ENCODE data around the gene BICDL1. TPM values are rescaled to one million over a fixed set of nuclear protein-coding genes. Genes with fewer than 3 reads are reported as not detected.

Gene BICDL1
- total RNA-seq, 4 donors from 2014 or later = 19.7 to 66.7 (median 44.1) TPM

DNA sequence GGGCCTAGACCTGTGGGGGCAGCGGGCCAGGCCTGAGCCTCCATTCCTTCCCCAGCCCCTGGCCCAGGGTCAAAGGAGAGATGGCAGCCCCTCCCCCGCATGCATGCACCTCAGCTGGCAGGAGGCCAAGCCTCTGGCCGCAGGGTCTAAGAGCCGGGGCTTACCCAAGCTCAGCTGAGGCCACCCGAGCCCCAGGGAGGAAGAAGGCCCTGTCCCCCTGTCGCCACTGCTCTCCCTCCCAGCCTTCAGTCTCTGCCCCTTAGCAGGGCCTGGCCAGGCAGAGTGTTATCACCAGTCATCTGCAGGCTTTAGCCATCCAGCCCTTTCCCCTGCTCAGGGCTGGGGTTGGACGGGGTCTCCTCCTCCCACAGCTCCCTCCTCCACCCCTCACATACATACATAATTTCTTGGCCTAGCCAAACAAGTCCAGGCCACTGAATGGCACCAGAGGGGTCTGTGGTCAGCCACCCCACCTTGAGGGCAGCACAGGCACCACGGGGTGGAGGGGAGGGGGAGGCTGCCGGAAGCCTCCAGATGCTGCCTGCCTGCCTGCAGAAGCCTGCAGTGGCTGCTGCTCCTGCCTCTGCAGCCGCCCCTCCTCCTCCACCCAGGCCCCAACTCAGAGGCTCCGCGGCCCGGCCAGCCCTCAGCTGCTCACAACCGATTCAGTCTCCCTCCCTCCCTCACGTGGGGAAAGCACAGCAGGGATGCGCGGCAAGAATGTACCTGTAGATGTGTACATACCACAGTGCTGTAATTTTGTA lies 104.7 kb downstream of the BICDL1 start:
- H3K27ac ChIP-seq = no peak overlapping the region
- no peak overlapping the region for H3K4me3 ChIP-seq
- 59 to 60% methylated on average over 9 to 10 of the region's 17 CpGs for WGBS, 2 donors
- DNase-seq = no peak
- H3K27me3 ChIP-seq = no peaks in the 10 kb centered on the region
- H3K9me3 ChIP-seq = no peaks in the 10 kb centered on the region
- peaks cover 24 to 93% (median 28%) of the 10 kb centered on the region in 3 donors for H3K36me3 ChIP-seq
- H3K4me1 ChIP-seq = peaks cover 0 to 12% (median 0%) of the 10 kb centered on the region in 3 donors
- TF ChIP-seq POLR2A (IDR thresholded peaks at IDR 0.05) = no peak
- TF ChIP-seq, protein P1, sequence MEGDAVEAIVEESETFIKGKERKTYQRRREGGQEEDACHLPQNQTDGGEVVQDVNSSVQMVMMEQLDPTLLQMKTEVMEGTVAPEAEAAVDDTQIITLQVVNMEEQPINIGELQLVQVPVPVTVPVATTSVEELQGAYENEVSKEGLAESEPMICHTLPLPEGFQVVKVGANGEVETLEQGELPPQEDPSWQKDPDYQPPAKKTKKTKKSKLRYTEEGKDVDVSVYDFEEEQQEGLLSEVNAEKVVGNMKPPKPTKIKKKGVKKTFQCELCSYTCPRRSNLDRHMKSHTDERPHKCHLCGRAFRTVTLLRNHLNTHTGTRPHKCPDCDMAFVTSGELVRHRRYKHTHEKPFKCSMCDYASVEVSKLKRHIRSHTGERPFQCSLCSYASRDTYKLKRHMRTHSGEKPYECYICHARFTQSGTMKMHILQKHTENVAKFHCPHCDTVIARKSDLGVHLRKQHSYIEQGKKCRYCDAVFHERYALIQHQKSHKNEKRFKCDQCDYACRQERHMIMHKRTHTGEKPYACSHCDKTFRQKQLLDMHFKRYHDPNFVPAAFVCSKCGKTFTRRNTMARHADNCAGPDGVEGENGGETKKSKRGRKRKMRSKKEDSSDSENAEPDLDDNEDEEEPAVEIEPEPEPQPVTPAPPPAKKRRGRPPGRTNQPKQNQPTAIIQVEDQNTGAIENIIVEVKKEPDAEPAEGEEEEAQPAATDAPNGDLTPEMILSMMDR (IDR thresholded peaks at IDR 0.05) = no peak
- intact Hi-C loops (cut with DNase I) = no loop called here

DNA sequence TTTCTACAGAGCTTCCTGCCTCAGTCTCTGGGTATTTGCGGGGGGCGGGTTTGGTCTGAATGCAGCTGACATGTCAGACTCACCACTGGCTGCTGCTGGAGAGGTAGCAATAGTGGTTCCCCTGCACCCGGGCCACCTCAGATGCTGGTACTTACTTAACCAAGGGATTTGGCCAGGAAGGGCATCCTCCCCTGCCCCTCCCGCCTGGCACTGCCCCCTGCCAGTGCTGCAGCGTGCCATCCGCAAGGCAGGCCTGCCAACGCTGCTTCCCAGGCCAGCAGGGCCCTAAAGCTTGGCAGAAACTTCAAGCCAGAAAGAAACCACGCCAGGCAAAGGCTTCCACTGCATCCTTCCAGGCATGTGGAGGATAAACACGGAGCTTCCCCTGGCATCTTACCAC lies 105.4 kb downstream of the BICDL1 start:
- no peak for TF ChIP-seq POLR2A (IDR thresholded peaks at IDR 0.05)
- TF ChIP-seq, protein P1 (IDR thresholded peaks at IDR 0.05) = no peak
- H3K27me3 ChIP-seq = no peaks in the 10 kb centered on the region
- intact Hi-C loops (cut with DNase I) = no loop called here
- no peak overlapping the region for H3K4me3 ChIP-seq
- no peaks in the 10 kb centered on the region for H3K9me3 ChIP-seq
- DNase-seq = no peak
- H3K4me1 ChIP-seq = peaks cover 0 to 17% (median 0%) of the 10 kb centered on the region in 3 donors
- H3K27ac ChIP-seq = no peak overlapping the region
- WGBS, 2 donors = 65 to 82% methylated on average over 2 to 3 of the region's 9 CpGs
- H3K36me3 ChIP-seq = peaks cover 29 to 100% (median 35%) of the 10 kb centered on the region in 3 donors

DNA sequence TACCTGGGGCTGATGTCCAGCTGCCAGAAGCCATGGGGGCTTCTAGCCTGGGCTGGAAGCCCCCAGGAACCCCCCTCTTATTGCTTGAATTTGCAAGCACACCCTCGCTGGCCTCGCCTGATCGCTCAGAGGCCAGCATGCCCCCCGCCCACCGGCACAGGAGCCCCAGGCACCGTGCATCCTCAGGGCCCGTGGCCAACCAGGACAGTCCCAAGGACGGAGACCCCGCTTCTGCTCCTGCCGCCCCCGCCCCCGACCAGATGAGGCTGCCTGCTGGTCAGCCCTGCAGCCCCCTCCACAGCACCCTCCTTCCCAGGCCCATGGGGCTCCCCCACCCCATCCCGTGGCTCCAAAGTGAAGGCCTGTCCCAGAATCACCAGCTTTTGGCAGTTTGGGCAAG lies 106.3 kb downstream of the BICDL1 start:
- Histone ChIP-seq H3K36me3 (peaks cover 29 to 100% (median 36%) of the 10 kb centered on the region in 3 donors), H3K9me3 (no peaks in the 10 kb centered on the region), H3K4me3 (no peak overlapping the region), H3K4me1 (peaks cover 3 to 26% (median 7%) of the 10 kb centered on the region in 3 donors), H3K27me3 (no peaks in the 10 kb centered on the region), H3K27ac (no peak overlapping the region)
- TF ChIP-seq, protein P1 (IDR thresholded peaks at IDR 0.05) = no peak
- TF ChIP-seq POLR2A (IDR thresholded peaks at IDR 0.05) = no peak
- DNase-seq = no peak
- WGBS, 2 donors = 83% methylated on average over 1 of the region's 13 CpGs; no CpG with 5 or more reads in 1 of the 2 donors
- intact Hi-C loops (cut with DNase I) = no loop called here

DNA sequence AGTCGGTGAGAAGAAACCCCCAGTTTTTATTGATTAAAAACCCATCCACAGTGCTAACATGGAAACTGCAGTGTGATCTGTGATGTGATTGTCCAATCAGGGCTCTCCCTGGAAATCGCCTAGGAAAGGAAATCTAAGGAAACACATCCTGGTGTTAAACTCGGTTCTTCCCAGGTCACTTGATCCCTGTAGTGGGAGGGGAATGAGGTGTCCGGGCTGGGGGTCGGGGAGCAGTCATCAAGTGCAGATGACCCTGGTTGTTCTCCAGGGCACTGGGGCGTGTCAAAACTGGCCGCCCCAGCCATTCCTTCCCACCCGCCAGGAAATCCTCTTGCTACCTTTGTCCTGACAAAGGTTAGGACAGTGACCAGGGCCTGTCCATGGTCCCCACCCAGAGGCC lies 106.7 kb downstream of the BICDL1 start:
- Histone ChIP-seq H3K27me3 (no peaks in the 10 kb centered on the region), H3K9me3 (no peaks in the 10 kb centered on the region), H3K4me1 (peaks cover 7 to 30% (median 11%) of the 10 kb centered on the region in 3 donors), H3K4me3 (no peak overlapping the region), H3K36me3 (peaks cover 29 to 100% (median 38%) of the 10 kb centered on the region in 3 donors), H3K27ac (no peak overlapping the region)
- intact Hi-C loops (cut with DNase I) = no loop called here
- DNase-seq = no peak
- WGBS, 2 donors = 81 to 100% methylated on average over 1 to 8 of the region's 8 CpGs
- no peak for TF ChIP-seq POLR2A (IDR thresholded peaks at IDR 0.05)
- TF ChIP-seq, protein P1 (IDR thresholded peaks at IDR 0.05) = no peak

DNA sequence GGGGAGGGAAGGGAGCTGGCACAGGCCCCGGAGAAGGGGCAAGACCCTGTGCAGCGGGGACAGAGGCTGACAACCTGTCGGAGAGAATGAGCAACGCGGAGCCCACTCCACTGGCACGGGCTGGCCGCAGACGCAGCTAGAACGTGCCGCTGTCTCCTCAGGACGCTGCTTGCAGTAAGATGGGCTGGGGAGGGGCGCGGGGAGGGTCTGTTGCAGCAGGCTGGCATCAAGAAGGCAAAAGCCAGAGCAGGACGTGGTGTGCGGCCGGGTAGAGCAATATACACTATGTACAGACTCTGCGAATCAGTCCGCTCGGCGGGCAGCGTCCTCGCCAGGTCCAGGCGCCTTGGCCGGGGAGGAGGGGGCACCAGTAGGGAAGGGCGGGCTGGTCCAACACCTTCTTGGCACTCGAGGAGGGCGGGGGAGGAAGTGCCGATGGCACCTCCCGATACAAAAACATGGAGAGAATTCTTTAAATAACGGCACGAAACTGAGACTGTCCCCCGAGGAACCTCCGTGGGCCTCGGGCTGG lies 107.7 kb downstream of the BICDL1 start:
- Histone ChIP-seq H3K27me3 (no peaks in the 10 kb centered on the region), H3K9me3 (no peaks in the 10 kb centered on the region), H3K4me3 (no peak overlapping the region), H3K4me1 (peaks cover 17 to 40% (median 21%) of the 10 kb centered on the region in 3 donors), H3K36me3 (peaks cover 29 to 100% (median 44%) of the 10 kb centered on the region in 3 donors), H3K27ac (no peak overlapping the region)
- intact Hi-C loops (cut with DNase I) = no loop called here
- WGBS, 2 donors = 86 to 87% methylated on average over 22 to 23 of the region's 34 CpGs
- no peak for TF ChIP-seq POLR2A (IDR thresholded peaks at IDR 0.05)
- DNase-seq = no peak
